Measurements from ENCODE around the gene ARRDC1.

DNA sequence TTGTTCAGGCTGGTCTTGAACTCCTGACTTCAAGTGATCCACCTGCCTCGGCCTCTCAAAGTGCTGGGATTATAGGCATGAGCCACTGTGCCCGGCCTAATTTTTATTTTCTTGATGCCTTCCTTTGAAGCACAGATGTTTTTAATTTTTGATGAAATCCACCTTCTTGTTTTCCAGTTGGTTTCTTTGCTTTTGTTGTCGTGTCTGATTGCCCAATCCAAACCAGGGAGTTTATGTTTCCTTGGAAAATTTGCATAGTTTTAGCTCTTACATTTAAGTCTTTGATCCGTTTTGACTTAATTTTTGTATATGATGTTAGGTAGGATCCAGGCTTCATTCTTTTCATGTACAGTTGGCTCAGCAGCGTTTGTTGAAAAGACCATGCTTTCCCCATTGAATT, 28.5 kb downstream of the ARRDC1 start:
- TF ChIP-seq, protein P1, sequence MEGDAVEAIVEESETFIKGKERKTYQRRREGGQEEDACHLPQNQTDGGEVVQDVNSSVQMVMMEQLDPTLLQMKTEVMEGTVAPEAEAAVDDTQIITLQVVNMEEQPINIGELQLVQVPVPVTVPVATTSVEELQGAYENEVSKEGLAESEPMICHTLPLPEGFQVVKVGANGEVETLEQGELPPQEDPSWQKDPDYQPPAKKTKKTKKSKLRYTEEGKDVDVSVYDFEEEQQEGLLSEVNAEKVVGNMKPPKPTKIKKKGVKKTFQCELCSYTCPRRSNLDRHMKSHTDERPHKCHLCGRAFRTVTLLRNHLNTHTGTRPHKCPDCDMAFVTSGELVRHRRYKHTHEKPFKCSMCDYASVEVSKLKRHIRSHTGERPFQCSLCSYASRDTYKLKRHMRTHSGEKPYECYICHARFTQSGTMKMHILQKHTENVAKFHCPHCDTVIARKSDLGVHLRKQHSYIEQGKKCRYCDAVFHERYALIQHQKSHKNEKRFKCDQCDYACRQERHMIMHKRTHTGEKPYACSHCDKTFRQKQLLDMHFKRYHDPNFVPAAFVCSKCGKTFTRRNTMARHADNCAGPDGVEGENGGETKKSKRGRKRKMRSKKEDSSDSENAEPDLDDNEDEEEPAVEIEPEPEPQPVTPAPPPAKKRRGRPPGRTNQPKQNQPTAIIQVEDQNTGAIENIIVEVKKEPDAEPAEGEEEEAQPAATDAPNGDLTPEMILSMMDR (IDR thresholded peaks at IDR 0.05; ENCODE audit: low read depth, low read length, poor library complexity, severe bottlenecking) = no peak
- no peak for TF ChIP-seq EZH2phosphoT487 (IDR thresholded peaks at IDR 0.05; ENCODE audit: borderline replicate concordance, low read length)

Measured in DOHH2 (cell line).